ENCODE data around the gene CARS2.

GRCh38 chr13:110726726-110727125 lies 20.8 kb upstream of the CARS2 start:
- TF ChIP-seq CTCF (IDR thresholded peaks at IDR 0.05) (no peak), POLR2A (IDR thresholded peaks at IDR 0.05) (no peak)

Measured in uterus (tissue), 2 donors.